Suprapubic skin (tissue), 4 donors: Measurements from ENCODE around the gene TXNL4A.

Source experiments
- EP300 ChIP-seq: sonication (generic); formaldehyde crosslinking; IDR thresholded peaks from one replicate; pipeline ENCODE4 v1.6.1; 2017; ENCODE audit warnings: antibody characterized with exemption
- POLR2A ChIP-seq, 2 donors: fragments of 450-650 bp; IDR thresholded peaks; one replicate each; pipeline ENCODE4 v1.6.1; 2017; ENCODE audit warnings: antibody characterized with exemption in 2 of 2, mild to moderate bottlenecking in 2 of 2, moderate library complexity in 2 of 2
- POLR2AphosphoS5 ChIP-seq, 3 donors: sonication (generic); formaldehyde crosslinking; IDR thresholded peaks; one replicate each; pipeline ENCODE4 v1.6.1; 2017; ENCODE audit warnings: antibody characterized with exemption in 3 of 3
- TF ChIP-seq, protein P1 (sequence below), 2 donors: fragments of 200-600 bp in 1 of 2; fragments of 450-650 bp in 1 of 2; sonication (generic) in 1 of 2; IDR thresholded peaks; one replicate each; pipeline ENCODE4 v1.5.1; 2016 to 2019; ENCODE audit warnings: antibody characterized with exemption in 2 of 2, mild to moderate bottlenecking in 1 of 2, moderate library complexity in 1 of 2

DNA sequence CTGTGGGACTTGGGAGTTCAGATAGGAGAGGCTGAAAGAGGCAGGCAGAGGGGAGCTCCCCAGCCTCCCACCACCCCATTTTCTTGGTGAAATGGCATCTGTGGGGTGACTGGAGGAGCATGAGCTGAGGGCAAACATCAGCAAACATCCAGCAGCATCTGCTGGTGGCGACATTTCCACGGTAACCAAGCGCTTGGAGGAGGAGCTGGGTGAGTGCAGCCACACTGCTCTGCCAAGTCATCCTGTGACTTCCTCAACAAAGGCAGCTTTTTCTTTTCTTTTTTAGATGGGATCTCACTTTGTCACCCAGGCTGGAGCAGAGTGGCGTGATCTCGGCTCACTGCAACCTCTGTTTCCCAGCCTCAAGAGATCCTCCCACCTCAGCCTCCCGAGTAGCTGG lies 5.6 kb downstream of the TXNL4A start:
- TF ChIP-seq, protein P1, sequence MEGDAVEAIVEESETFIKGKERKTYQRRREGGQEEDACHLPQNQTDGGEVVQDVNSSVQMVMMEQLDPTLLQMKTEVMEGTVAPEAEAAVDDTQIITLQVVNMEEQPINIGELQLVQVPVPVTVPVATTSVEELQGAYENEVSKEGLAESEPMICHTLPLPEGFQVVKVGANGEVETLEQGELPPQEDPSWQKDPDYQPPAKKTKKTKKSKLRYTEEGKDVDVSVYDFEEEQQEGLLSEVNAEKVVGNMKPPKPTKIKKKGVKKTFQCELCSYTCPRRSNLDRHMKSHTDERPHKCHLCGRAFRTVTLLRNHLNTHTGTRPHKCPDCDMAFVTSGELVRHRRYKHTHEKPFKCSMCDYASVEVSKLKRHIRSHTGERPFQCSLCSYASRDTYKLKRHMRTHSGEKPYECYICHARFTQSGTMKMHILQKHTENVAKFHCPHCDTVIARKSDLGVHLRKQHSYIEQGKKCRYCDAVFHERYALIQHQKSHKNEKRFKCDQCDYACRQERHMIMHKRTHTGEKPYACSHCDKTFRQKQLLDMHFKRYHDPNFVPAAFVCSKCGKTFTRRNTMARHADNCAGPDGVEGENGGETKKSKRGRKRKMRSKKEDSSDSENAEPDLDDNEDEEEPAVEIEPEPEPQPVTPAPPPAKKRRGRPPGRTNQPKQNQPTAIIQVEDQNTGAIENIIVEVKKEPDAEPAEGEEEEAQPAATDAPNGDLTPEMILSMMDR (IDR thresholded peaks at IDR 0.05): no peak
- TF ChIP-seq POLR2AphosphoS5 (IDR thresholded peaks at IDR 0.05) (no peak), EP300 (no peak), POLR2A (IDR thresholded peaks at IDR 0.05) (no peak)
